Measurements from ENCODE around the gene TMEM72.

The TMEM72 gene

GRCh38 chr10:44934416-44935200, 23.5 kb downstream of the TMEM72 start:
- no peaks in the 10 kb centered on the region for H3K36me3 ChIP-seq (ENCODE audit: control insufficient read depth, insufficient read depth, low read length)
- H3K4me2 ChIP-seq (ENCODE audit: low read length) = no peak overlapping the region
- no peaks in the 10 kb centered on the region for H3K79me2 ChIP-seq
- no peaks in the 10 kb centered on the region for H3K9me3 ChIP-seq (ENCODE audit: control insufficient read depth, low read length)
- no peaks in the 10 kb centered on the region for H3K27me3 ChIP-seq (ENCODE audit: control insufficient read depth, insufficient read depth, low read length)
- no peak overlapping the region for H3K9ac ChIP-seq
- H3K4me3 ChIP-seq (ENCODE audit: low read depth, low read length) = no peak overlapping the region
- no peak overlapping the region for H2AFZ ChIP-seq
- no peak for TF ChIP-seq CTCF (IDR thresholded peaks at IDR 0.05)
- H3K27ac ChIP-seq = no peak overlapping the region
- H3K4me1 ChIP-seq = no peaks in the 10 kb centered on the region

GRCh38 chr10:44935201-44935965, 24.2 kb downstream of the TMEM72 start:
- Histone ChIP-seq H3K9ac (no peak overlapping the region), H3K9me3 (ENCODE audit: control insufficient read depth, low read length) (no peaks in the 10 kb centered on the region), H3K4me3 (ENCODE audit: low read depth, low read length) (no peak overlapping the region), H3K4me2 (ENCODE audit: low read length) (no peak overlapping the region), H3K27me3 (ENCODE audit: control insufficient read depth, insufficient read depth, low read length) (no peaks in the 10 kb centered on the region), H3K27ac (no peak overlapping the region), H3K36me3 (ENCODE audit: control insufficient read depth, insufficient read depth, low read length) (no peaks in the 10 kb centered on the region), H2AFZ (no peak overlapping the region), H3K79me2 (no peaks in the 10 kb centered on the region), H3K4me1 (no peaks in the 10 kb centered on the region)
- TF ChIP-seq CTCF (IDR thresholded peaks at IDR 0.05) = no peak

GRCh38 chr10:44935966-44936295, 24.8 kb downstream of the TMEM72 start:
- no peak overlapping the region for H3K27ac ChIP-seq
- no peaks in the 10 kb centered on the region for H3K4me1 ChIP-seq
- no peaks in the 10 kb centered on the region for H3K79me2 ChIP-seq
- H3K9me3 ChIP-seq (ENCODE audit: control insufficient read depth, low read length) = no peaks in the 10 kb centered on the region
- H3K27me3 ChIP-seq (ENCODE audit: control insufficient read depth, insufficient read depth, low read length) = no peaks in the 10 kb centered on the region
- H3K9ac ChIP-seq = no peak overlapping the region
- TF ChIP-seq CTCF (IDR thresholded peaks at IDR 0.05) = no peak
- no peaks in the 10 kb centered on the region for H3K36me3 ChIP-seq (ENCODE audit: control insufficient read depth, insufficient read depth, low read length)
- H3K4me2 ChIP-seq (ENCODE audit: low read length) = no peak overlapping the region
- no peak overlapping the region for H2AFZ ChIP-seq
- H3K4me3 ChIP-seq (ENCODE audit: low read depth, low read length) = no peak overlapping the region

- no peak overlapping the region for H3K9ac ChIP-seq
- no peak for TF ChIP-seq CTCF (IDR thresholded peaks at IDR 0.05)
- no peaks in the 10 kb centered on the region for H3K27me3 ChIP-seq (ENCODE audit: control insufficient read depth, insufficient read depth, low read length)
- no peak overlapping the region for H2AFZ ChIP-seq
- H3K27ac ChIP-seq = no peak overlapping the region
- H3K9me3 ChIP-seq (ENCODE audit: control insufficient read depth, low read length) = no peaks in the 10 kb centered on the region
- H3K4me2 ChIP-seq (ENCODE audit: low read length) = no peak overlapping the region
- no peaks in the 10 kb centered on the region for H3K36me3 ChIP-seq (ENCODE audit: control insufficient read depth, insufficient read depth, low read length)
- no peak overlapping the region for H3K4me3 ChIP-seq (ENCODE audit: low read depth, low read length)
- no peaks in the 10 kb centered on the region for H3K79me2 ChIP-seq
- no peaks in the 10 kb centered on the region for H3K4me1 ChIP-seq
Measured at GRCh38 chr10:44936314-44936975, 25.3 kb downstream of the TMEM72 start.
